Activated CD8-positive, alpha-beta T cell treated with anti-CD3 and anti-CD28 coated beads, Interleukin-2, amount 10 ng/mL, durations not matched to agents 7 days and 5 days (primary cell): ENCODE results near the gene WASF3. TPM values are rescaled to one million over a fixed set of nuclear protein-coding genes. Genes with fewer than 3 reads are reported as not detected.

Source experiments
- ATAC-seq: fragments of 150-1000 bp; cut with Tn5 transposase; one replicate; pipeline ENCODE4 v1.10.0; 2021; ENCODE audit warnings: moderate library complexity
- CTCF ChIA-PET: fragments of 350-600 bp; sonication (Branson Sonifier 250); formaldehyde crosslinking; loops from one replicate; lab custom pipeline; 2021; ENCODE audit warnings: antibody characterized with exemption; lab: Charles Lee
- POLR2A ChIA-PET: fragments of 350-600 bp; sonication (Branson Sonifier 250); formaldehyde crosslinking; loops from one replicate; lab custom pipeline; 2021; ENCODE audit warnings: antibody characterized with exemption; lab: Charles Lee
- DNase-seq: peaks from one replicate; pipeline ENCODE4 v3.0.0-alpha.2; 2020
- H3K27ac Mint-ChIP-seq: one replicate; pipeline ENCODE4 v1.8.0; 2021; ENCODE audit warnings: mild to moderate bottlenecking, mixed read lengths
- H3K27me3 Mint-ChIP-seq: one replicate; pipeline ENCODE4 v1.8.0; 2021; ENCODE audit warnings: low read depth, mixed read lengths
- H3K36me3 Mint-ChIP-seq: one replicate; pipeline ENCODE4 v1.8.0; 2021; ENCODE audit warnings: low read depth, mixed read lengths
- H3K4me1 Mint-ChIP-seq: one replicate; pipeline ENCODE4 v1.8.0; 2021; ENCODE audit warnings: low read depth, mixed read lengths
- H3K4me3 Mint-ChIP-seq: one replicate; pipeline ENCODE4 v1.8.0; 2021; ENCODE audit warnings: mild to moderate bottlenecking, mixed read lengths
- H3K9me3 Mint-ChIP-seq: one replicate; pipeline ENCODE4 v1.8.0; 2022; ENCODE audit warnings: mixed read lengths; ENCODE audit not compliant: insufficient read depth
- total RNA-seq, 2 experiments: library from RNA; stranded (reverse); gene quantifications; one replicate each; pipeline ENCODE4 v1.2.3, GENCODE V29; 2021

The WASF3 gene
- total RNA-seq, 2 experiments from 2014 or later = not detected

DNA sequence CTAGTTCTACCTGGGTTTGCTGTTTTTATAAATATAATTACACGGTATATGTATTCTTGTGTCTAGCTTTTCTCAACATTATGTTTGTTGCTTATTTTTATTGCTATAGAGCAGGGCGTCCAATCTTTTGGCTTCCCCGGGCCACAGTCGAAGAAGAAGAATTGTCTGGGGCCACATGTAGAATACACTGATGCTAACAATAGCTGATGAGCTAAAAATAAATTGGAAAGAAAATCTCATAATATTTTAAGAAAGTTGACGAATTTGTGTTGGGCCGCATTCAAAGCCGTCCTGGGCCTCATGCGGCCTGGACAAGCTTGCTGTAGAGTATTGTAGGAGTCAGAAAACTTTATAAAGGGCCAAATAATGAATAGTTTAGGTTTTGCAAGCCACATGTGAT, 169.2 kb downstream of the WASF3 start:
- H3K4me1 Mint-ChIP-seq = peaks cover 9% of the 10 kb centered on the region
- ATAC-seq (no peak), DNase-seq (no peak)
- ChIA-PET CTCF (no interaction called here), POLR2A (no interaction called here)
- no peak overlapping the region for H3K27ac Mint-ChIP-seq
- no peak overlapping the region for H3K4me3 Mint-ChIP-seq
- peaks cover 2% of the 10 kb centered on the region for H3K36me3 Mint-ChIP-seq
- peaks cover 3% of the 10 kb centered on the region for H3K27me3 Mint-ChIP-seq
- H3K9me3 Mint-ChIP-seq = no peaks in the 10 kb centered on the region

GRCh38 chr13:26727122-26727521, 169.6 kb downstream of the WASF3 start:
- ChIA-PET CTCF (no interaction called here), POLR2A (no interaction called here)
- Mint-ChIP-seq H3K4me1 (peaks cover 5% of the 10 kb centered on the region), H3K36me3 (peaks cover 2% of the 10 kb centered on the region), H3K9me3 (no peaks in the 10 kb centered on the region), H3K27me3 (peaks cover 3% of the 10 kb centered on the region), H3K4me3 (no peak overlapping the region), H3K27ac (no peak overlapping the region)
- DNase-seq = no peak
- no peak for ATAC-seq

GRCh38 chr13:26727633-26728032, 170.2 kb downstream of the WASF3 start:
- ATAC-seq = no peak
- Mint-ChIP-seq H3K9me3 (no peaks in the 10 kb centered on the region), H3K36me3 (no peaks in the 10 kb centered on the region), H3K27me3 (peaks cover 3% of the 10 kb centered on the region), H3K27ac (no peak overlapping the region), H3K4me3 (no peak overlapping the region), H3K4me1 (no peaks in the 10 kb centered on the region)
- no peak for DNase-seq
- ChIA-PET CTCF (no interaction called here), POLR2A (no interaction called here)

DNA sequence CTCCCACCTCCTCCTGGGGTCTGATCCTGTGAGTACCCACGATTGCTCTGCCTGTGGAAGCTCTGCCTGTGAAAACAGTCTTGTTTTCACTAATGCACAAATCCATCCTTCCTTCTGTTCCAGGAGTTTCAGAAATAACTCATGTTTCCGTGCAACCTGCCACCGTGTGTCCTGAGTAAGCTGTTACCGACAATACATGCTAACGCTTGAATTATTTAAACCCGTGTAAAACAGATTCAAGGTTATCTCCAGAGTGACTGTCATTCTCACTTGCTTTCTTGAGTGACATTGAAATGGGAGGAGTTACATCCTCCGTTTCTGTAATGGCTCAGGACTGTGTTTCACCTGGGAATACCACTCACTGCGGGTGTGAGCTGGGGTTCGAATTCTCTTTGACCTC, 178.2 kb downstream of the WASF3 start:
- Mint-ChIP-seq H3K27me3 (peaks cover 6% of the 10 kb centered on the region), H3K4me3 (no peak overlapping the region), H3K27ac (no peak overlapping the region), H3K4me1 (no peaks in the 10 kb centered on the region), H3K9me3 (peaks cover 9% of the 10 kb centered on the region), H3K36me3 (no peaks in the 10 kb centered on the region)
- ATAC-seq (no peak), DNase-seq (no peak)
- ChIA-PET POLR2A (no interaction called here), CTCF (no interaction called here)

Other genes starting within 250 kb of the WASF3 start
- gene GPR12, start 203.1 kb downstream of the WASF3 start, total RNA-seq = not detected